Superior temporal gyrus (tissue), 1 donor: Measurements from ENCODE around the gene BRI3BP.
"Not testable (repeated sequence)": the region's sequence is repeated elsewhere in the genome, so short reads cannot be mapped to it uniquely, and the experiment has no call there.

ENCODE experiments used
- DNase-seq: peaks from one replicate; pipeline ENCODE4 v3.0.0-alpha.2; 2016; ENCODE audit errors: extremely low spot score

BRI3BP gene

DNA sequence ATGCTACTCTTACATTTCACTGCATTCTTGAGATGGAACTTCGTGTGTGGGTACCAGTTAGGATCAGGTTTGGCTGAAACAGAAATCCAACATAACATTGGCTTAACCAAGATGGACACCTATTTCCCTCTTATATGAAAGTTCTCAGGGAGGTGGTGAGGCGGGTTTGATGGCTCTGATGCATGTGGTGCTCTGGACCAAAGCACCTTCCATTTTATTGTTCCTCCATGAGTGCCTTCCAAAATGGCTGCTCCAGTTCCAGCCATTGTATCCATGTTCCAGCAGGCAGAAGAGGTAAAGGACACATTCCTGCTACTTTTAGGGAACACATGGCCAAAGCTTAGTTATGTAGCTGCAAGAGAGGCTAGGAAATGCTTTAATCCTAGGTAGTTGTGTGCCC is 29.6 kb downstream of the BRI3BP start:
- DNase-seq, result no peak

DNA sequence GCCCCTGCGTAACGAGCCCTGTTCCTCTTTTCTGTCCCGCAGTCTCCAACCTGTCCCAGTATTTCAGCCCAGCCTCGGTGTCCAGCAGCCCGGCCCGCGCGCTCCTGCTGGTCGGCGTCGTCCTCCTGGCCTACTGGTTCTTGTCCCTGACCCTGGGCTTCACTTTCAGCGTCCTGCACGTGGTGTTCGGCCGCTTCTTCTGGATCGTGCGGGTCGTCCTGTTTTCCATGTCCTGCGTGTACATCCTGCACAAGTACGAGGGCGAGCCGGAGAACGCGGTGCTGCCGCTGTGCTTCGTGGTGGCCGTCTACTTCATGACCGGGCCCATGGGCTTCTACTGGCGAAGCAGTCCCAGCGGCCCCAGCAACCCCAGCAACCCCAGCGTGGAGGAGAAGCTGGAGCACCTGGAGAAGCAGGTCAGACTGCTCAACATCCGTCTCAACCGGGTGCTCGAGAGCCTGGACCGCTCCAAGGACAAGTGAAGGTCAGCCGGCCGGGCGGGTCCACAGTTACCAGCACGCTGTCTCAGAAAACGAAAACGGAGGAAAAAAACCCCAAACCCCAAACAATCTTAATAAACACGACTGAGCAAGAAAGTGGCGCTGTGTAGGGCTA is 31.6 kb downstream of the BRI3BP start:
- DNase-seq, result no peak

DNA sequence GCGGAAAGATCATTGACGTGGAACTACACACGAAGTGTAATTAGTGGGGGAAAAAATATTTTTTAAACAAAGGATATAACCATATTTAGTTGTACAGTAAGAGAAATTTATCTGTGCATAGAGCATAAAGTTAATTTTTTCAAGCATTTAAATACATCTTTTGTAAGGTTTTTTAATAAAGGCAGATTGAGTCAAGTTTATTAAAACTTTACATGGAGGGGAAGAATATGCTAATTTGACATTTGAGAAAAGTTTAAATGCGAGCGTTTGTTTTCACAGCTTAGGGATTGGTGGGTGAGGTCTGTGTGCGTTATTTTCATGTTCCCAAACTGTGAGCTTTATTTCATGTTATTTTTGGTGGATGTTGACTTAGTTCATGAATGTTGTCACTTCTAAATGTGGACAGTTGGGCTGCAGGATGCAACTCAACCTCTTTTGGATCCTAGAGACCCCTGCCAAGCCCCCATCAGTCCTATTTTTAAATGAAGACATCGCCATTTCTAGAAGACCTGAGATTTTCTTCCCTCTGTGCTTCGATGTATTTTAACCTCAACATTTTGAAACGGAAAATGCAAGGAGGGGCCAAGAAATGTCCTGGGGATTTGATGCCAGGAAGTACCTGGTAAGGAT is 32.3 kb downstream of the BRI3BP start:
- no peak for DNase-seq

DNA sequence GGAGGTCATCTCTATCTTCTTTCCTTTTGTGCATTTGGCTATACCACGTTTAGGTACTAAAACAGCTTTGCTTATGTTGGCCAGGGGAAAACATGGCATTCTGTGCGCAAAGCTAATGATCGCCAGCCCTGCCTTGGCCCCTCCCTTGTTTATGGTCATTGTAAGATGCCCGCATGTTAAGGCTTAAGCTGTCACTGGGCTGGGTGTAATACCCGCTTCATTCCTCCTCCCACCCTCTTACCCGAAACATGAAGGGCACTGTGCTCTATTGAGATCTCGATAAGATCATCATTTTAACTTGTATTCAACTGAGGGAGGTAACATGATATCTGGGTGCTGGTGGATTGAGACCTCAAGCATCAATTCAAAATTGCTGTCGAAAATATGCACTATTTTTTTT is 34.7 kb downstream of the BRI3BP start:
- no peak for DNase-seq

DNA sequence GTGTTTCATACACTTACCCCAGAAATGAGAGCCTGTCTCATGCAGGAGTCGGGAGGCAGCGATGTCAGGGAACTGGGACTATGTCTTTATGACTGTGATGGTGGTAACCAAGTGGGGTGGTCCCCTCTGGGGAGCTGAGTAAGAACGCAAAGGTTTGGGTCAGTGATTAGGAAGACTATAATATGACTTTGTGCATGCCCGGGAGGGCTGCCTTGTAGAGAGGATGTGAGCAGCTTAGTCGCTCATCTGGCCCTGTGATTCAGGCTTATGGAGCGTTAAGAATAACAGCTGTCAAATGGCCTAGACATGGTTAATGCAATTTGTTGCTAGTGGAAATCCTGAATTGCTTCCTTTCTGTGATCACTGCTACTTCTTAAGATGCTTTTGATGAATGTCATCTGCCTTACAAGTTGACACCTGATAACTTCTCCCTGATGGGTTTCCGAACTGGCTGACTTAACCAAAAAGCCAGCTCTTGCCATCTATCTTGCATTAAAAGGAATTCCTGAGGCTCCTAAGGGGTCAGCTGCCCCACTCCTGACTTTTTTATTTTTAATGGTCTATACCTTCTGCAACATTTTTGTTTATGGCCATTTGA is 36.4 kb downstream of the BRI3BP start:
- DNase-seq, result no peak

DNA sequence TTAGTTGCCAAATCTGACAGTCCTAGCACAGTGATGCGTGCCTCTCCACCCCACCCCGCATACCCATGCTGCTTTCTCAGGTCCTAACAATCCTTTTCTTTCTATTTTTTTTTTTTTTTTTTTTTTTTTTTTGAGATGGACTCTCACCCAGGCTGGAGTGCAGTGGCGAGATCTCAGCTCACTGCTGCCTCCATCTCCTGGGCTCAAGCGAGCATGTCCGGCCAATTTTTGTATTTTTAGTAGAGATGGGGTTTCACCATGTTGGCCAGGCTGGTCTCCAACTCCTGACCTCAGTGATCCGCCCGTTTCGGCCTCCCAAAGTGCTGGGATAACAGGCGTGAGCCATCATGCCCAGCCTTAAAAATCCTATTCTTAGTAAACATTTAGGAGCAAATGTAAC is 38.0 kb downstream of the BRI3BP start:
- not testable (repeated sequence) for DNase-seq

DNA sequence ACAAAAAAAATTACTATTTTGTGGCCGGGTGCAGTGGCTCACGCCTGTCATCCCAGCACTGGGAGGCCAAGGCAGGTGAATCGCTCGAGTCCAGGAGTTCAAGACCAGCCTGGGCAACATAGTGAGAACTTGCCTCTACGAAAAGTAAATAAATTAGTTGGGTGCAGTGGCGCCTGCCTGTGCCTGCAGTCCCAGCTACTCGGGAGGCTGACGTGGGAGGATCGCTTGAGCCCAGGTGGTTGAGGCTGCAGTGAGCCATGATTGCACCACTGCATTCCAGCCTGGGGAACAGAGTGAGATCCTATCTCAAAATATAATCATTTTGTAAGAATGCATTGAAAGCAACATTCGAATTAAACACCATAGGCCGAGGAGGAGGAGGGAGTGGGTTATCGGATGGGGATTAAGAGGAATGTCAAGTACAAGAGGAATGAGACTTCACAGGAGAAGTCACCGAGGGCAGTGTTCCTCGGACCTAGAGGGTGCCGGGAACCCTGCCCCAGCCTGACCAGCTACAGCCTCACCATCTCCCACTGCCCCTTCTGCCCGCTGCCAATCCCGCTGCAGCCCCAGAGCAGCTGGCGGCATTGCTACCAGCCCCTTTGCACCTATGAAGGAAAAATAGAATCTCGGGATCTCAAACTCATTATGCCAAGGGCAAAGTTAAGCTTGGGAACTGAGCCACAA is 39.2 kb downstream of the BRI3BP start:
- no peak for DNase-seq

DNA sequence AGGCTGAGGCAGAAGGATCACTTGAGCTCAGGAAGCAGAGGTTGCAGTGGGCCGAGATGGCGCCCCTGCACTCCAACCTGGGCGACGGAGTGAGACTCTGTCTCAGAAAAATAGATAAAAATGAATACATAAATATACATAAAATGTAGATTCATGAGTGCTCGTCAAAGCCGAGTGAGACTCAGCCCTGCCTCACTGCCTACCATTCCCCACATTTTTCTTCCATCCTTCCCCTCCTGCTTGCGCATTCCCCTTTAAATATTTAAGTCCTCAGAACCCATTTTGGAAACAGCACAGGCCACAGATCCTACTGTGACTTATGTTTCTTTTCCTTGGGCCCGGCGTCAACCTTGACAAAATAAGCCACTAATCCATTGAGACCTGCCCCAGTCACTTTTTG is 39.8 kb downstream of the BRI3BP start:
- DNase-seq, result no peak

DNA sequence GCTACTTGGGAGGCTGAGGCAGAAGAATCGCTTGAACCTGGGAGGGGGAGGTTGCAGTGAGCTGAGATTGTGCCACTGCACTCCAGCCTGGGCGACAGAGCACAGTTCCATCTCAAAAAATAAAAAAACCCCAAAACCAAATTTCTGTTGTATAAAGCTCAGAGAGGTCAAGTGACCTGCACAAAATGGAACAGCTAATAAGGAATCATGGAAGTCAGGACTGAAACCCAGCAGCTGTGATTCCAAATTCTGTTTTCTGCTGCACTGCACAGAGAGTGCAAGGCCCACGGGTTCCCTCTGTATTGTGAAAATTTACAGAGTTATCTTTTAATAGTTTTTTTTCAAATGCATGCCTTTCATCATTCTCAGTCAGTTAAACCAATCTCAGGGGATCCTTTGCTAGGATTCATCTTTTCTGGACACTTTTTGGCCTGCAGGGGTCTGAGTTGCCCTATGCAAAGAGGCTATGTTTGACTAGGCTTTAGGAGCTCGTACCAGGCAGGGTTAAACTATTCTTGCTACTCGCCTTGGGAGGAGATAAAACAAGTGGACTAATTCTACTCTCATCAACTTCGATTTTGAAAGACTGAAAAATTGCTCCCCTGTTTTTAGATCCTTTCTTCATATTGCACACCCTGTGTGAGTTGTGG is 45.7 kb downstream of the BRI3BP start:
- DNase-seq, result no peak

DNA sequence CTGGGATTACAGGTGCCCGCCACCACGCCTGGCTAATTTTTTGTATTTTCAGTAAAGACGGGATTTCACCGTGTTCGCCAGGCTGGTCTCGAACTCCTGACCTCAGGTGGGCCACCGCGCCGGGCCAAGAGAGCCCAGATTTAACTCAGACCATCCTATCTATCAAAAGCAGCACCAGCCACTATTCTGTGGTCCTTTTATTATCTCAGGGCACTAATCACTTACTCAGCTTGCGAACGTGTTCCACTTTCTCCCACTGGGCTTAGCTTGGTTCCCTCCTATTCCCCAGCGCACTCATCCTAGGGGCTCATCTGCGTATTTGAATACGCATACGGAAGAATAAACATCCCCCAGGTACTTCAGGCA is 55.6 kb downstream of the BRI3BP start:
- no peak for DNase-seq

DNA sequence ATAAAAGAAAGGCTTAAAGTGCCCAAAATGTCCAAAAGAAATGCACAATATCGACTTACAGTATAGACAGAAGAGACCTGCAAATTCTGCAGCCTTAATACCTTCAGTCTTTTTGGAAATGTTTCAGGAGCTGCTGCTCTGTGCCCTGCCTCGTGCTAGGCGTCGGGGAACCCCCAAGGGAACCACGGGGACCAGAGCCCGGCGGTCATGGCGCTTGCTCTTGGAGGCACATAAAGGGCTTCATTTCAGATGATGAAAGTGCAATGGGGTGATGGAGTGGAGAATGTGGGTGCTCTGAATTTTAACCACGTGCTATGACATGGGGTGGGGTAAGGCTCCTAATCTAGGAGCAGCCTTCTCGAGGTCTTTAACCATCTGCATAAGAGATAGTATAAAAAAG is 57.0 kb downstream of the BRI3BP start:
- DNase-seq, result no peak

DNA sequence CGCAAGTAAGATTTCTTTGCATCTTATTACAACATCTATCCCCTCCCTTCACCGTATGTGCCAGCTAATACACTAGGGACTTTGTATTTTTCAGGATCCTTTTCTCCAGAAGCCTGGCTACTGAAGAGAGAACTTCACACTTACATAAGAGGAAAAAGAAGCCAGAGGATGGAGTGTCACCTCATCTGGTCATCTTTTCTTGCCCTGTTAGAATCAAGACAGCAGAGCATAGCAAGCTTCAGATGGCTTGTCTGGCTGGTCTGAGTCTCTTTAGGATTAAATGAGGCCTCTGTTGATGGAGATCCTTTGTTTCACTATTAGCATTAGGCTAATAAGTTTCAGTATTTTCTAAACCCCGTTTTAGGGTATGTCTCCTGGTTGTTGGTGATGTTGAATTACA is 57.4 kb downstream of the BRI3BP start:
- DNase-seq, result no peak

DNA sequence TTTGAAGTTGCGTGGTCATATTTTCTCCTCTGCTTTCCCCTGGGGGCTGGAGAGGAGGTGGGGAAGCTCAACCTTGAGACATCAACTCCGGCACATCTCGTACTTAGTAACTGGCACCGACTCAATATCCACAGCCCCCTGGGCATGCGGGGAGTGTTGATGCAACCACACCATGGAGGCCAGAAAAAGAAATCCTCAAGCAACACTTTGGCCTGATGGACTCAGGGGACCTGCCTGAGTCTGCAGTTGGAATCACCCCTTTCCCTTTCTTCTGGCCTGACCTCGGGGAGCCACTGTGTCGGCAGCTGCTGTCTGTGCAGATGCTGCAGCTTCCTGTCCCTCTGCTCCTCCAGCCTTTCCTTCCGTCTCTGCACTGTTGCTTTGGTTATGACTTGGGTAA is 60.4 kb downstream of the BRI3BP start:
- DNase-seq, result no peak

DNA sequence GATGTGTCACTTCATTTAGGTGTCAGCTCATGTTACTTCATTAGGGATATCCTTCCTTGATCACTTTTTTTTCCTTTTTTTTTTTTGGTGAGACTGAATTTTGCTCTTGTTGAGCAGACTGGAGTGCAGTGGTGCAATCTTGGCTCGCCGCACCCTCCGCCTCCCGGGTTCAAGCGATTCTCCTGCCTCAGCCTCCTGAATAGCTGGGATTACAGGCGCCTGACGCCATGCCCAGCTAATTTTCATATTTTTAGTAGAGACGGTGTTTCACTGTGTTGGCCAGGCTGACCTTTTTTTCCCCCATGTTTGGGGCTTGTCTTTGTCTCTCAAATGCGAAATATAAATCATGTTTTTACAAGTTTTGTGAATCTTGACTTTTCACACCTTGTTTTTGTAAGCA is 62.1 kb downstream of the BRI3BP start:
- DNase-seq, result no peak

DNA sequence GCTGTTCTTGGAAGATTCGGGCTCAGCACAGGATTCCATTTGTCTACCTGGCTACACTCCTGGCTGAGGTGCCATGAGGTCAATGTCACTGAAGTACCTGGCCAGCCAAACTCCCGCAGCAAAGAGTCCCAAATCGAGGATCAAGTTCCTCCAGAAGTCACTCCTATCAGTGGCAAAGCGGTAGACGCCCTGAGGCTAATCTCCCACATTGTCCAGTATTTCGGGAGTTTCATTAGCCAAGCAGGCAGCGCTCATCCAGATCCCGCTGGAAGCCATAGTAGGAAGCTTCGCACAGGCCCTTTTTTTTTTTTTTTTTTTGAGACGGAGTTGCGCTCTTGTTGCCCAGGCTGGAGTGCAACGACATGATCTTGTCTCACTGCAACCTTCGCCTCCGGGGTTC is 62.9 kb downstream of the BRI3BP start:
- DNase-seq, result no peak

DNA sequence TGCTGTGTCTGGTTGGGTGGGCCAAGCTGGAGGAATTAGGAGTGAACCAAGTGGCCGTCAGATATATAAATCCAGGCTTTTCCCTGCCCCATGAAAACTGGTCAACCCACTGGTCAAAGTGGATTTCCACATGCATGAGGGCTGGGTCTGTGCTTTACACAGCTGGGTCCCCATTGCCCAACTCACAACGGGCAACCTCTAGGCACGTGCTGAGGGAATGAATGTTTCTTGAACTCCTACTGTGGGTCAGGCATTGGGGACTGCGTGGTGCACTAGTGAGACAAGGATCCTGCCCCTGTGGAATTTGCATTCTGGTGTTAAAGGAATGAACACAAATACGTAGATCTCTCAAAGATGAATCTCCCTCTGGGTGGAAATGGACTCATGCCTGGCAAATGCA is 64.3 kb downstream of the BRI3BP start:
- no peak for DNase-seq

DNA sequence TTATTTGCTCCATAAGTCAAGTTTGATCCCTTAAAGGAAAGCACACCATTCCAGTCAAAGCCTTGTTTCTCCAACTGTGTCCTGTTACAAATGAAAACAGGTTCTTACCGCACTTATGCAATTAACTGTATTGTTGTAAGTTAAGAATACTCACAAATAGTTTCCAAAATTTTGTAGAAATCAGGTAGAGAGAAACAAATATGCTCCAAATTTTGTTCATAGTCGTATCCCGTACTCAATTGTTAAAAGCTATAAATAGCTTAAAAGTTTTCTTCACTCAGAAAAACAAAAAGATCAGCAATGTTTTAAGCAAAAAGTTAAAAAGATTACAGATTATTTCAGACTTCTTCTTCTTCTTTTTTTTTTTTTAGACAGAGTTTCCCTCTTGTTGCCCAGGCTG is 67.8 kb downstream of the BRI3BP start:
- DNase-seq, result no peak

DNA sequence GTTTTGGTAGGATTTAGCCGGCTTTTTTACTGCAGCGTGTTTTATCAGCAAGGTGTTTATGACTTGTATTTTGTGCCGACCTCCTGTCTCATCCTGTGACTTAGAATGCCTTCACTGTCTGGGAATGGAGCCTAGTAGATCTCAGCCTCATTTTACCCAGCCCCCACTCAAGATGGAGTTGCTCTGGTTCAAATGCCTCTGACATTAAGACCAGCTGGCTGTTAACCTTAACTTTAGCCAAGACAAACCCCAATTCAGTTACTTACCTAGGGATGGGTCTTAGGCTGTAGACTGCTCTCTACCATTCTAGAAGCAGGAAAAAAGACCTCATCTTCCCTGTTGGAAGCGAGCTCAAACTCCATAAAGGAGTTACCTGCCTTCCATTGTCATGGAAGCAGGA is 70.1 kb downstream of the BRI3BP start:
- not testable (repeated sequence) for DNase-seq

DNA sequence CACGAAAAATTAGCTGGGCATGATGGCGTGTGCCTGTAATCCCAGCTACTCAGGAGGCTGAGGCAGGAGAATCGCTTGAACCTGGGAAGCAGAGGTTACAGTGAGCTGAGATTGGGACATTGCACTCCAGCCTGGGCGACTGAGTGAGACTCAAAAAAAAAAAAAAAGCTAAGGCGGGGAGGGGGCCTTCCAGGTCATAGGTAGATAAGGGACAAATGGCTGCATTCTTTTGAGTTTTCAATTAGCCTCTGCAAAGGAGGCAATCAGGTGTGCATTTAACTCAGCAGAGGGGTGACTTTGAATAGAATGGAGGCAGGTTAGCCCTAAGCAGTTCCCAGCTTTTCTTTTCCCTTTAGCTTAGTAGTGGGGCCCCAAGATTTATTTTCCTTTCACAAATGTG is 71.0 kb downstream of the BRI3BP start:
- no peak for DNase-seq

DNA sequence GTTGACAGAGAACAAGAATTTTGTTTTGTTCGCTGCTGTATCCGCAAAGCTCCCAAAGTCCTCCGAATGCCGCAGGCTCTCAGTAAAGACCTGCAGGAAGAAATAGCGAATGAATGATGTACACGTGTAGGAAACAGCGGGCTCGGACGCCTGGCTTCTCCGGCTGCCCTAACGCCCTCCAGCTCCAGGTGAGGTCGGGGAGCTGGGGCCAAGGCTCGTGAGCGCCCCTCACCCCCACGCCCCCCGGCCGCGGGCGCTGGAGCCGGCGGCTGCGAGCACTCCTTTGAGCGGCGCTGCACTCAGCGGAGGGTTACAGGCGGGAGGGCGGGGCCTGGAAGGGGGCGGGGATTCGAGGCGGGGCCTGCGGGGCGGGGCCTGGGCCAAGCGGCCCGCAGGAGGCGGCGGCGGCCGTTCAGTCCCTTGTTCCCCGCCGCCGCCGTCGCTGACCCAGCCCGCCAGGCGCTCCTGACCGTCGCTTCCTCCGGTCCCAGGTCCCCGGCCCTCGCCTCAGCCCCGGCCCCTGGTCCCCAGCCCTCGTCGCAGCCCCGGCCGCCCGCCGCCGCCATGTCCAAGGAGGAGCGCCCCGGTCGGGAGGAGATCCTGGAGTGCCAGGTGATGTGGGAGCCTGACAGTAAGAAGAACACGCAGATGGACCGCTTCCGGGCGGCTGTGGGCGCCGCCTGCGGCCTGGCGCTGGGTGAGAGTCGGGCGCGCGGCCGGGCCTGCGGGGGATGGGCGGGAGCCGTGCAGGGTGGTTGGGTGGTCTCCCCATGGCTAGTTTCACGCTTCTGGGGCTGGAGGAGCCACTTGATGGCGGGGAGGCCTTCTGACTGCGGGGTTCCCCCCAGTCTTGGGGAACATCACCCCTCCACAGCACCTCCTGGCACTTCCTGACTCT is 71.8 kb downstream of the BRI3BP start, which contains the start of gene AACS:
TSS of gene AACS (plus strand) at position 415 of the 898 bp plus-strand sequence. CDS start at position 565, 150 bp downstream.
- DNase-seq, result peak; percentile 62

DNA sequence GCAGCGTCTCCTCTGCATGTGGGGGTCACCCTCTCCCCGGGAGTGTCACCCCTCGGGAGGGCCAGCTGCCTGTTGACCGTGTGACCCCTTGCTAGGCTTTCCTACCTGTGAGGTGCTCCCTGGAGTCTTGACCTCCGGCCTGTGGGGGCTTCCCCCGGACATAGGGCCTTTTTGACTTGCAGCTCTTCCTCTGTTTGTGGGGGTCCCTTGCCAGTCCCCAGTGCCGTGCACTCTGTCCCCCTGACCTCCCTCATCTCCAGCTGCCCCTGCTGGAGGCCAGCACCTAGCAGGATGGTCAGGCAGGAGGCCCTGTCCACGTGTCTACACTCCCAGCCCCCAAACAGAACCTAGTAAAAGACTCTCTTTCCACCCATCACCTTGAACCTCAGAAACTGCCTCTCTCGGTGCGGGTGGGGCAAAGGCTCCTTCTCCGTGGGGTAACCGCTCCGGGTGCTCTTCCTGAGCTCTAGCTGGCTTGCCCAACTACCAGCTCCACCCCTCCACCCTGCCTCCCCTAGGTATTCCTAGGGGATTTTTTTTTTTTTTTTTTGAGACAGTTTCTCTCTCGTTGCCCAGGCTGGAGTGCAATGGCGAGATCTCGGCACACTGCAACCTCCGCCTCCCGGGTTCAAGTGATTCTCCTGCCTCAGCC is 72.6 kb downstream of the BRI3BP start:
- DNase-seq, result no peak
